Measurements from ENCODE around the gene ANKRD34C. TPM values are rescaled to one million over a fixed set of nuclear protein-coding genes. Genes with fewer than 3 reads are reported as not detected.

ANKRD34C gene
- total and polyA plus RNA-seq, 8 donors: 0.05 to 0.47 (median 0.12) TPM; not detected in 1

DNA sequence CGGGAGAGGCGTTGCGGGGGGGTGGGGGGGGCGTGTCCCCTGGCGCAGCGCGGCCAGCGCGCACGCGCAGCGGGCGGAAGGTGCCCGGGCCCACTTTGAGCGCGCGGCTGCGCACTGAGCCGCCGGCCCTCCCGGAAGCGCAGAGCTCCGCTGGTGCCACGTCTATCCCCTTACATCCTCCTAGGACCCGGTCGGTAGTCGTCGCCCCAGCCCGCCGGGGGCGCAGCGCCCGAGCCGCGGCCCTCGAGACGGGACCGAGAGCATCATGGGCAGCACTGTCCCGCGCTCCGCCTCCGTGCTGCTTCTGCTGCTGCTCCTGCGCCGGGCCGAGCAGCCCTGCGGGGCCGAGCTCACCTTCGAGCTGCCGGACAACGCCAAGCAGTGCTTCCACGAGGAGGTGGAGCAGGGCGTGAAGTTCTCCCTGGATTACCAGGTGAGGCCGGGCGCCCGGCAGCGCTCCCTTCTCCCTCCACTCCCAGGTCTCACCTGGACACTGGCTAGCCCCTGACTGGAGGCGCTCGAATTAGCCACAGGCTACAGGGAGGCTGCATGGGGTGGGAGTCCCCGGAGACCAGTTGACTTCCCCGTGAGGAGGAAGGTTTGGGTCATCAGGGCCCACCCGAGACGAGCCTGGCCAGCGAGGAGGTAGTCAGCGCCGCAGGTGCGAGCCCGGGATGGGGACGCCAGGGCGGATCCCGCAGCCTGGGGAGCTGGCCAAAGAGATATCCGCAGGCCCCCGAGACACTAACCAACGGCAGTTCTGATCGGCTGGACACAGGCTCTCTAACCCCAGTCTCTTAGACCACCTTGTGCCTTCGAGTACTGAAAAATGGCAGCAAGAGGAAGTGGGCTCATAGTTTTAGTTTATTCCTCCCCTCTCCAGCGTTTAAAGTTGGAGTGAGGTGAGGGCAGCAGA, 28.7 kb downstream of the ANKRD34C start, which contains the start of gene TMED3:
Gene TMED3 (plus strand): TSS at position 128 of the 916 bp plus-strand sequence. CDS start 138 bp downstream, at position 266.
- Histone ChIP-seq H3K9me3 (no peaks in the 10 kb centered on the region), H3K36me3 (peaks cover 0 to 18% (median 9%) of the 10 kb centered on the region in 3 donors), H3K4me3 (peak within 1 kb of the TSS; percentile 65 to 97 (median 83)), H3K27me3 (no peaks in the 10 kb centered on the region), H3K4me1 (peaks cover 10 to 31% (median 20%) of the 10 kb centered on the region in 3 donors), H3K27ac (peak within 1 kb of the TSS; percentile 30 to 68 (median 52))
- ATAC-seq (peak; percentile 92 to 96 (median 94)), FAIRE-seq (no peak), DNase-seq (peak; percentile 80 to 92 (median 85))
- intact Hi-C loops (cut with DNase I): no loop called here
- 0 to 1% methylated on average over 30 to 64 of the region's 76 CpGs for WGBS, 2 donors
- TF ChIP-seq, protein P1, sequence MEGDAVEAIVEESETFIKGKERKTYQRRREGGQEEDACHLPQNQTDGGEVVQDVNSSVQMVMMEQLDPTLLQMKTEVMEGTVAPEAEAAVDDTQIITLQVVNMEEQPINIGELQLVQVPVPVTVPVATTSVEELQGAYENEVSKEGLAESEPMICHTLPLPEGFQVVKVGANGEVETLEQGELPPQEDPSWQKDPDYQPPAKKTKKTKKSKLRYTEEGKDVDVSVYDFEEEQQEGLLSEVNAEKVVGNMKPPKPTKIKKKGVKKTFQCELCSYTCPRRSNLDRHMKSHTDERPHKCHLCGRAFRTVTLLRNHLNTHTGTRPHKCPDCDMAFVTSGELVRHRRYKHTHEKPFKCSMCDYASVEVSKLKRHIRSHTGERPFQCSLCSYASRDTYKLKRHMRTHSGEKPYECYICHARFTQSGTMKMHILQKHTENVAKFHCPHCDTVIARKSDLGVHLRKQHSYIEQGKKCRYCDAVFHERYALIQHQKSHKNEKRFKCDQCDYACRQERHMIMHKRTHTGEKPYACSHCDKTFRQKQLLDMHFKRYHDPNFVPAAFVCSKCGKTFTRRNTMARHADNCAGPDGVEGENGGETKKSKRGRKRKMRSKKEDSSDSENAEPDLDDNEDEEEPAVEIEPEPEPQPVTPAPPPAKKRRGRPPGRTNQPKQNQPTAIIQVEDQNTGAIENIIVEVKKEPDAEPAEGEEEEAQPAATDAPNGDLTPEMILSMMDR (IDR thresholded peaks at IDR 0.05): peak in 1 of 4 donors; percentile 13

DNA sequence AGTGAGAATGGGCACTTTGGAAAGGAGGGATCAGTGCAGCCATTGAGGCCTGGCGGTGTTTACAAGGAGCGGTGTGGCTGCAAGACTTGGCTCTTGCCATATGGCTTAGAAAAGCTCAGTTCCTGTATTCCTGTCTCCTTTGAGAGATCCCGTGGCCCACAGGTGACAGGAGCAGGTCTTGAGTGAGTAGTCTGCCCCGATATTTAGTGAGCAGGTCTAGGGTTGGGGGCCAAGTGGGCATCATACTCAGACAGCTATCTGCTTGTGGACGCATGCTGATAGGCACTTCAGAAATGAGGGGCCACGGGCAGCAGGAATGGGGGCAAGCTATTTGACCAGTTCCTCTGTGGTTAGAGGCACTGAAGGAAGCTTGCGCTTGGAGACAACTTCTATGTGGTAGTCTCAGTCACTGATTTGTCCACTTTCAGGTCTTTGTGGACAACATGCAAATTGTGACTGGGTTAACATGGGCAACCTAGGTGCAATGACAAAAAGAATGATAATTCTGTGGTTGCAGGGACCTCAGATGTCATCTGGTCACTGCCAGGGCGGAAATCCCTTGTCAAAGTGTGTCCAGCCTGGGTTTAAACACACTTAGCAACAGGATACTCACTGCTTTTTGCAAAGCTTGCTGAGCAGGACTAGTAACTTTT, 29.5 kb downstream of the ANKRD34C start:
- H3K27me3 ChIP-seq: no peaks in the 10 kb centered on the region
- peak overlapping the region in 1 of 4 donors; percentile 68 for H3K27ac ChIP-seq
- peak overlapping the region; percentile 65 to 97 (median 83) for H3K4me3 ChIP-seq
- H3K36me3 ChIP-seq: peaks cover 0 to 18% (median 11%) of the 10 kb centered on the region in 3 donors
- 31 to 32% methylated on average over 8 of the region's 8 CpGs for WGBS, 2 donors
- intact Hi-C loops (cut with DNase I): no loop called here
- FAIRE-seq (no peak), DNase-seq (peak in 1 of 6 donors; percentile 30), ATAC-seq (peak in 3 of 4 donors; percentile 11 to 29 (median 21))
- TF ChIP-seq, protein P1 (IDR thresholded peaks at IDR 0.05): no peak
- H3K4me1 ChIP-seq: peaks cover 10 to 31% (median 21%) of the 10 kb centered on the region in 3 donors
- H3K9me3 ChIP-seq: no peaks in the 10 kb centered on the region

DNA sequence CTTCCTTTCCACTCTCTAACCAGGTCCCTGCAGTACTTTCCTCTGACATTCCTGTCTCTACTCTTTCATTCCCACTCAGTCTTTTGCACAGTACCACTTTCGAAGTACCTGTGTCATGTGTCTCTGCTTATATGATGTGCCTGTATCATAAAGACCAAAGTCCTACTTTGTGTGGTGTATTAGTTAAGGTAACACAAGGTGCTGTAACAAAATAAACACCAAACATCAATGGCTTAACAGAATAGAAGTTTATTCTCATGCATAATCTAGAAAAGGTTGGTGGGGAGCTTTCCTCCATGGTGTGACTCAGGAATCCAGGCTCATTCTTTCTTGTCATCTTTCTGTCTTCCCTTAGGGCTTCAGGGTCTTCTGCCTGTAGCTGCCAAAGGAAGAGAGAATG, 31.7 kb downstream of the ANKRD34C start:
- H3K4me1 ChIP-seq: peaks cover 10 to 31% (median 21%) of the 10 kb centered on the region in 3 donors
- no peaks in the 10 kb centered on the region for H3K27me3 ChIP-seq
- no peak overlapping the region for H3K4me3 ChIP-seq
- intact Hi-C loops (cut with DNase I): no loop called here
- no peak for FAIRE-seq
- no peak for DNase-seq
- H3K9me3 ChIP-seq: no peaks in the 10 kb centered on the region
- H3K27ac ChIP-seq: no peak overlapping the region
- no peak for ATAC-seq
- WGBS, 2 donors: 88 to 97% methylated on average over 1 of the region's 1 CpG
- peaks cover 0 to 28% (median 15%) of the 10 kb centered on the region in 3 donors for H3K36me3 ChIP-seq
- TF ChIP-seq, protein P1 (IDR thresholded peaks at IDR 0.05): no peak

DNA sequence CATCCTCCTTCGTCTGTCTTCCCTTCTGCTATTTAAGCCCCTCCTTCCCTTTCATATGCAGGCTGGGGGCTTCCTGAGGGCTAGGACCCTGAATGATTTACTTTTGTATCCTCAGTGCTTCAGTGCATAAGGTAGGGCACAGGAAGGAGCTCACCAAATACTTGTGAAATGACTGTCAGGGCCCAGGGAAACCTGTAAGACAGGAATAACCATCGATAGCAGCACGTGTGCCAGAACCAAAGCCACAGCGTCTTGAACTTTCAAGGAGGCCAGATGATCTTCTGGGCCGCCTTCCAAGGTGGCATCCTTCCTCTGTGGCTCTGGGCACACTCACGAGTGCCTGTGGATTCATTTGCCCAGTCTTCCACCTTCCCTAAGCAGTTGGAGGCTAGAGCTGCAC, 32.3 kb downstream of the ANKRD34C start:
- WGBS, 2 donors: 51 to 52% methylated on average over 6 of the region's 6 CpGs
- H3K4me3 ChIP-seq: no peak overlapping the region
- ATAC-seq (no peak), DNase-seq (peak in 2 of 6 donors; percentile 45 to 50), FAIRE-seq (no peak)
- peaks cover 0 to 28% (median 15%) of the 10 kb centered on the region in 3 donors for H3K36me3 ChIP-seq
- no peaks in the 10 kb centered on the region for H3K27me3 ChIP-seq
- peaks cover 10 to 31% (median 21%) of the 10 kb centered on the region in 3 donors for H3K4me1 ChIP-seq
- intact Hi-C loops (cut with DNase I): no loop called here
- no peak overlapping the region for H3K27ac ChIP-seq
- TF ChIP-seq, protein P1 (IDR thresholded peaks at IDR 0.05): no peak
- no peaks in the 10 kb centered on the region for H3K9me3 ChIP-seq

All from pancreas (tissue), 10 donors.